HG03095 (cell line): ENCODE data around the gene AKAP12.

Experiments used
- ATAC-seq: cut with Tn5 transposase; IDR thresholded peaks from one replicate; pipeline ENCODE4 v1.9.1; 2021; ENCODE audit warnings: moderate library complexity; ENCODE audit not compliant: unreplicated experiment

Gene AKAP12

GRCh38 chr6:151239603-151240035 lies at the start of gene AKAP12:
Gene AKAP12, plus strand, starts transcription at chr6:151239967. Its CDS starts 596 bp downstream, at chr6:151240563.
- no peak for ATAC-seq

GRCh38 chr6:151191527-151191926 lies 48.2 kb upstream of the AKAP12 start:
- ATAC-seq: no peak

- no peak for ATAC-seq
Measured at GRCh38 chr6:151196555-151196954, 43.2 kb upstream of the AKAP12 start.

- no peak for ATAC-seq
Measured at GRCh38 chr6:151197556-151197955, 42.2 kb upstream of the AKAP12 start.

GRCh38 chr6:151199991-151200390 lies 39.8 kb upstream of the AKAP12 start:
- ATAC-seq: no peak

GRCh38 chr6:151205721-151206600 lies 33.8 kb upstream of the AKAP12 start:
- ATAC-seq: no peak

GRCh38 chr6:151207674-151208073 lies 32.1 kb upstream of the AKAP12 start:
- ATAC-seq: no peak

GRCh38 chr6:151209071-151209831 lies 30.5 kb upstream of the AKAP12 start:
- no peak for ATAC-seq

GRCh38 chr6:151211075-151211474 lies 28.7 kb upstream of the AKAP12 start:
- no peak for ATAC-seq

GRCh38 chr6:151213352-151213751 lies 26.4 kb upstream of the AKAP12 start:
- no peak for ATAC-seq

- ATAC-seq: no peak
Measured at GRCh38 chr6:151215999-151216398, 23.8 kb upstream of the AKAP12 start.

- no peak for ATAC-seq
Measured at GRCh38 chr6:151216804-151217203, 23.0 kb upstream of the AKAP12 start.

GRCh38 chr6:151219192-151219591 lies 20.6 kb upstream of the AKAP12 start:
- ATAC-seq: no peak

- no peak for ATAC-seq
Measured at GRCh38 chr6:151224076-151224475, 15.7 kb upstream of the AKAP12 start.

GRCh38 chr6:151225919-151226318 lies 13.8 kb upstream of the AKAP12 start:
- ATAC-seq: no peak

- ATAC-seq: no peak
Measured at GRCh38 chr6:151228788-151229400, 10.9 kb upstream of the AKAP12 start.

- no peak for ATAC-seq
Measured at GRCh38 chr6:151229401-151230276, 10.1 kb upstream of the AKAP12 start.

GRCh38 chr6:151230277-151230577 lies 9.5 kb upstream of the AKAP12 start:
- ATAC-seq: no peak

- ATAC-seq: no peak
Measured at GRCh38 chr6:151232899-151233298, 6.9 kb upstream of the AKAP12 start.

- no peak for ATAC-seq
Measured at GRCh38 chr6:151233731-151234130, 6.0 kb upstream of the AKAP12 start.
